ENCODE measurements around the gene GJA4. TPM values are rescaled to one million over a fixed set of nuclear protein-coding genes. Genes with fewer than 3 reads are reported as not detected.

GJA4 gene
- total RNA-seq: 0.87 to 11.6 TPM (median 10.7 TPM) in 3 replicates
- long read RNA-seq, transcript GJA4-201 (2 exons, 1,622 nt): major isoform, 9 of 11 reads
- long read RNA-seq, partial matches to known transcripts: 0 of 11 reads
- long read RNA-seq, other reads (novel, unspliced or antisense): 1 of 11 reads

GRCh38 chr1:34792868-34793727 is at the start of gene GJA4:
TSS of gene GJA4 (plus strand) at chr1:34792999. CDS start at chr1:34794214, 1,215 bp downstream.
- H3K27me3 Mint-ChIP-seq (ENCODE audit: low read depth): peaks cover 7% of the 10 kb centered on the region
- peaks cover 7% of the 10 kb centered on the region for H3K9me3 Mint-ChIP-seq (ENCODE audit: low read depth)
- H3K4me1 Mint-ChIP-seq (ENCODE audit: low read depth): peaks cover 37% of the 10 kb centered on the region
- peak within 1 kb of the TSS; percentile 54 for H3K4me3 Mint-ChIP-seq (ENCODE audit: unreplicated experiment)
- TF ChIP-seq CTCF (IDR thresholded peaks at IDR 0.05): no peak
- no peak within 1 kb of the TSS for H3K27ac Mint-ChIP-seq (ENCODE audit: unreplicated experiment)
- no peak for DNase-seq (ENCODE audit: low spot score)
- peaks cover 16% of the 10 kb centered on the region for H3K36me3 Mint-ChIP-seq (ENCODE audit: low read depth)

- no peak for DNase-seq (ENCODE audit: low spot score)
- Mint-ChIP-seq H3K4me3 (ENCODE audit: unreplicated experiment) (no peak overlapping the region), H3K27ac (ENCODE audit: unreplicated experiment) (no peak overlapping the region), H3K36me3 (ENCODE audit: low read depth) (no peaks in the 10 kb centered on the region), H3K27me3 (ENCODE audit: low read depth) (peaks cover 62% of the 10 kb centered on the region), H3K4me1 (ENCODE audit: low read depth) (peaks cover 4% of the 10 kb centered on the region), H3K9me3 (ENCODE audit: low read depth) (no peaks in the 10 kb centered on the region)
- no peak for TF ChIP-seq CTCF (IDR thresholded peaks at IDR 0.05)
Measured at GRCh38 chr1:34743775-34744174, 49.0 kb upstream of the GJA4 start.

DNA sequence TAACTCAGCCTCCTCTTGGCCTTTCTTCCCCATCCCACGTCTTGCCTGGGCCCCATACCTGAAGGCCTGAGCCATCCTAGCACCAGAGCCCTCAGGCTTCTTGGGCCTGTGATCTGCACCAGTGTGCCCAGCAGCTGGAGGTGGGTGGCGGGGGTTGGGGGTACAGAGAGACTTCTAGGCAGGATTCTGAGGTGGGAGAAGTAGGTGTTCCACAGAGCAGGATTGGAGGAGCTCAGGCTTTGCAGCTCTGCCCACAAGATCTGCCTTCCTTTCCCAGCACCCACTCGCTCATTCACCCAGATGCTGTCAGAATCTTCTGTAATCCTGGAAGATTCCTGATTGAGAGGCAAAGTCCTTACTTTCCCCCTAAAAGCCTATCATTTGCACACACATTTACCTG is 47.9 kb upstream of the GJA4 start:
- no peak overlapping the region for H3K27ac Mint-ChIP-seq (ENCODE audit: unreplicated experiment)
- no peak for TF ChIP-seq CTCF (IDR thresholded peaks at IDR 0.05)
- peaks cover 62% of the 10 kb centered on the region for H3K27me3 Mint-ChIP-seq (ENCODE audit: low read depth)
- H3K9me3 Mint-ChIP-seq (ENCODE audit: low read depth): no peaks in the 10 kb centered on the region
- peaks cover 4% of the 10 kb centered on the region for H3K4me1 Mint-ChIP-seq (ENCODE audit: low read depth)
- no peak for DNase-seq (ENCODE audit: low spot score)
- H3K4me3 Mint-ChIP-seq (ENCODE audit: unreplicated experiment): no peak overlapping the region
- no peaks in the 10 kb centered on the region for H3K36me3 Mint-ChIP-seq (ENCODE audit: low read depth)

- H3K36me3 Mint-ChIP-seq (ENCODE audit: low read depth): no peaks in the 10 kb centered on the region
- DNase-seq (ENCODE audit: low spot score): no peak
- no peak overlapping the region for H3K4me3 Mint-ChIP-seq (ENCODE audit: unreplicated experiment)
- no peaks in the 10 kb centered on the region for H3K9me3 Mint-ChIP-seq (ENCODE audit: low read depth)
- no peak for TF ChIP-seq CTCF (IDR thresholded peaks at IDR 0.05)
- no peak overlapping the region for H3K27ac Mint-ChIP-seq (ENCODE audit: unreplicated experiment)
- H3K27me3 Mint-ChIP-seq (ENCODE audit: low read depth): peaks cover 57% of the 10 kb centered on the region
- H3K4me1 Mint-ChIP-seq (ENCODE audit: low read depth): peaks cover 4% of the 10 kb centered on the region
Measured at GRCh38 chr1:34745666-34746065, 47.1 kb upstream of the GJA4 start.

DNA sequence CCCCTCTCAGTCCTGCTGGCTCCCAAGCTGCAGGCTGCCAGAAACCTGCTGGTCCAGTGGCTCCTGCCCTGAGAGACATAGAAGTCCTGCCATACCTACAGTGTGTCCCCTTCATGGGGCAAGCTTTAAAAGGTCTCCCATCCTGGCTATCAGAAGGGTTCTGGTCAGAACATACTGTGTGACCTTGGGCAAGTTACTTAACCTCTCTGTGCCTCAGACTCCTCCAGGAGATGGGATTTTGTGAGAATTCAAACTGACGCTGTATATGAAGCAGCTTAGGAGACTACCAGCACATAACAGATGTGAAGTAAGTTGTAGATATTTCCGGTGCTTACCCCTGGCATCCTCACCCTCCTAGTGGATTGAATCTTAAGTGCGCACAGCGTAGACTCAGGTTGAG is 46.7 kb upstream of the GJA4 start:
- H3K4me1 Mint-ChIP-seq (ENCODE audit: low read depth): peaks cover 4% of the 10 kb centered on the region
- H3K27ac Mint-ChIP-seq (ENCODE audit: unreplicated experiment): no peak overlapping the region
- TF ChIP-seq CTCF (IDR thresholded peaks at IDR 0.05): no peak
- no peaks in the 10 kb centered on the region for H3K36me3 Mint-ChIP-seq (ENCODE audit: low read depth)
- H3K4me3 Mint-ChIP-seq (ENCODE audit: unreplicated experiment): no peak overlapping the region
- peaks cover 55% of the 10 kb centered on the region for H3K27me3 Mint-ChIP-seq (ENCODE audit: low read depth)
- no peak for DNase-seq (ENCODE audit: low spot score)
- H3K9me3 Mint-ChIP-seq (ENCODE audit: low read depth): no peaks in the 10 kb centered on the region
